WTC11 (cell line): ENCODE results near the gene EHF.

ENCODE experiments used
- ATF3 ChIP-seq: sonication (generic); formaldehyde crosslinking; conservative IDR thresholded peaks from 2 replicates; pipeline ENCODE4 v1.8.1; 2022; ENCODE audit warnings: mild to moderate bottlenecking, missing genetic modification reagents
- CBFB ChIP-seq: sonication (generic); formaldehyde crosslinking; IDR thresholded peaks from 2 replicates; pipeline ENCODE4 v1.8.1; 2022; ENCODE audit warnings: mild to moderate bottlenecking, low read depth, missing genetic modification reagents
- CTCF ChIP-seq: fragments of 200-600 bp; IDR thresholded peaks from 2 replicates; pipeline ENCODE4 v1.8.0; 2022; ENCODE audit warnings: antibody characterized with exemption
- E2F1 ChIP-seq: sonication (generic); formaldehyde crosslinking; IDR thresholded peaks from 2 replicates; pipeline ENCODE4 v1.8.0; 2022; ENCODE audit warnings: mild to moderate bottlenecking, missing genetic modification reagents
- ELF4 ChIP-seq: sonication (generic); formaldehyde crosslinking; IDR thresholded peaks from 2 replicates; pipeline ENCODE4 v1.8.1; 2022; ENCODE audit warnings: low read depth, mild to moderate bottlenecking, moderate library complexity, missing genetic modification reagents
- FOXP1 ChIP-seq: sonication (generic); formaldehyde crosslinking; IDR thresholded peaks from 2 replicates; pipeline ENCODE4 v1.8.0; 2022; ENCODE audit warnings: missing genetic modification reagents, mild to moderate bottlenecking, moderate library complexity, borderline replicate concordance
- GABPB1 ChIP-seq: sonication (generic); formaldehyde crosslinking; IDR thresholded peaks from 2 replicates; pipeline ENCODE4 v1.8.1; 2023; ENCODE audit warnings: mild to moderate bottlenecking, missing genetic modification reagents
- JUN ChIP-seq: sonication (generic); formaldehyde crosslinking; IDR thresholded peaks from 2 replicates; pipeline ENCODE4 v1.8.0; 2023; ENCODE audit warnings: mild to moderate bottlenecking, missing genetic modification reagents
- NFE2L1 ChIP-seq: sonication (generic); formaldehyde crosslinking; IDR thresholded peaks from 2 replicates; pipeline ENCODE4 v1.8.1; 2023; ENCODE audit warnings: missing genetic modification reagents
- SMAD3 ChIP-seq: sonication (generic); formaldehyde crosslinking; IDR thresholded peaks from 2 replicates; pipeline ENCODE4 v1.8.0; 2022; ENCODE audit warnings: missing genetic modification reagents, mild to moderate bottlenecking, borderline replicate concordance
- STAT6 ChIP-seq: sonication (generic); formaldehyde crosslinking; conservative IDR thresholded peaks from 2 replicates; pipeline ENCODE4 v1.8.1; 2023; ENCODE audit warnings: mild to moderate bottlenecking, low read depth, missing genetic modification reagents, moderate library complexity
- TEAD1 ChIP-seq: sonication (generic); formaldehyde crosslinking; IDR thresholded peaks from 2 replicates; pipeline ENCODE4 v1.8.0; 2022; ENCODE audit warnings: mild to moderate bottlenecking, missing genetic modification reagents
- TP53 ChIP-seq: sonication (generic); formaldehyde crosslinking; IDR thresholded peaks from 2 replicates; pipeline ENCODE4 v1.8.1; 2023; ENCODE audit warnings: mild to moderate bottlenecking, missing genetic modification reagents
- USF2 ChIP-seq: sonication (generic); formaldehyde crosslinking; IDR thresholded peaks from 2 replicates; pipeline ENCODE4 v1.8.1; 2023; ENCODE audit warnings: mild to moderate bottlenecking, missing genetic modification reagents, moderate library complexity

- TF ChIP-seq TP53: no peak
- no peak for TF ChIP-seq CTCF
- no peak for TF ChIP-seq SMAD3
- no peak for TF ChIP-seq NFE2L1 (CRISPR knock-in tag)
- TF ChIP-seq GABPB1 (CRISPR knock-in tag): no peak
- TF ChIP-seq CBFB (CRISPR knock-in tag): no peak
- no peak for TF ChIP-seq USF2 (CRISPR knock-in tag)
- TF ChIP-seq TEAD1 (CRISPR knock-in tag): no peak
- no peak for TF ChIP-seq FOXP1 (CRISPR knock-in tag)
- TF ChIP-seq ATF3 (CRISPR knock-in tag): no peak
- no peak for TF ChIP-seq E2F1 (CRISPR knock-in tag)
- TF ChIP-seq STAT6 (CRISPR knock-in tag): no peak
- no peak for TF ChIP-seq ELF4
- TF ChIP-seq JUN (CRISPR knock-in tag): no peak
Measured at GRCh38 chr11:34636127-34636526, 15.2 kb downstream of the EHF start.
